DOHH2 (cell line): ENCODE results near the gene AJUBA.

Source experiments
- H3F3A ChIP-seq: fragments of 200-600 bp; sonication (generic), shearing (Covaris generic); 2 replicates; pipeline ENCODE4 v1.6.0; 2016; ENCODE audit warnings: antibody characterized with exemption, mild to moderate bottlenecking; ENCODE audit not compliant: control insufficient read depth, insufficient read depth
- H3K27ac ChIP-seq: fragments of 200-600 bp; sonication (generic); 2 replicates; pipeline ENCODE4 v1.5.1; 2014; ENCODE audit warnings: low read depth, mild to moderate bottlenecking, low read length, moderate library complexity
- H3K27me3 ChIP-seq: fragments of 200-600 bp; sonication (generic); 2 replicates; pipeline ENCODE4 v1.6.1; 2014; ENCODE audit warnings: mild to moderate bottlenecking, low read length, mixed read lengths; ENCODE audit not compliant: control insufficient read depth
- H3K36me3 ChIP-seq: fragments of 200-600 bp; sonication (generic); 2 replicates; pipeline ENCODE4 v1.6.1; 2014; ENCODE audit warnings: mild to moderate bottlenecking, low read length, moderate library complexity, mixed read lengths; ENCODE audit not compliant: control insufficient read depth
- H3K4me1 ChIP-seq: fragments of 200-600 bp; sonication (generic); 2 replicates; pipeline ENCODE4 v1.6.1; 2014; ENCODE audit warnings: mild to moderate bottlenecking, low read length, mixed read lengths; ENCODE audit not compliant: control insufficient read depth
- H3K4me2 ChIP-seq: fragments of 200-600 bp; sonication (generic); 2 replicates; pipeline ENCODE4 v1.6.0; 2014; ENCODE audit warnings: mild to moderate bottlenecking, low read length, moderate library complexity
- H3K4me3 ChIP-seq: fragments of 200-600 bp; sonication (generic); 2 replicates; pipeline ENCODE4 v1.5.1; 2014; ENCODE audit warnings: mild to moderate bottlenecking, low read length, mixed read lengths
- H3K79me2 ChIP-seq: fragments of 200-600 bp; sonication (generic); 2 replicates; pipeline ENCODE4 v1.6.1; 2014; ENCODE audit warnings: mild to moderate bottlenecking, low read length, mixed read lengths; ENCODE audit not compliant: control insufficient read depth
- H3K9me2 ChIP-seq: fragments of 200-600 bp; sonication (generic); replicated peaks from 2 replicates; pipeline ENCODE4 v1.6.1; 2014; ENCODE audit warnings: mild to moderate bottlenecking, low read length, mixed read lengths; ENCODE audit not compliant: control insufficient read depth
- H3K9me3 ChIP-seq: fragments of 200-600 bp; sonication (generic); 2 replicates; pipeline ENCODE4 v1.6.1; 2014; ENCODE audit warnings: antibody characterized with exemption, low read length, mixed read lengths; ENCODE audit not compliant: control insufficient read depth, insufficient read depth
- H4K20me1 ChIP-seq: fragments of 200-600 bp; sonication (generic); 2 replicates; pipeline ENCODE4 v1.6.0; 2014; ENCODE audit warnings: low read depth, mild to moderate bottlenecking, antibody characterized with exemption, low read length, moderate library complexity; ENCODE audit not compliant: control insufficient read depth, insufficient read depth
- CTCF ChIP-seq: fragments of 200-600 bp; sonication (generic); IDR thresholded peaks from one replicate; pipeline ENCODE4 v1.5.1; 2014; ENCODE audit warnings: antibody characterized with exemption, mild to moderate bottlenecking, low read depth, low read length; ENCODE audit not compliant: poor library complexity, severe bottlenecking
- EZH2phosphoT487 ChIP-seq: fragments of 200-600 bp; sonication (generic); IDR thresholded peaks from 2 replicates; pipeline ENCODE4 v1.6.1; 2017; ENCODE audit warnings: borderline replicate concordance, mild to moderate bottlenecking, antibody characterized with exemption, low read length, moderate library complexity, mixed read lengths

Gene AJUBA

GRCh38 chr14:22996768-22997654 is 14.7 kb upstream of the AJUBA start:
- Histone ChIP-seq H3K4me2 (no peak overlapping the region), H3K9me3 (no peaks in the 10 kb centered on the region), H3K4me1 (peaks cover 5% of the 10 kb centered on the region; the same call in 1 of the 2 replicates), H3K4me3 (no peak overlapping the region), H3F3A (peaks cover 4% of the 10 kb centered on the region; the same call in 1 of the 2 replicates), H3K36me3 (peaks cover 8% of the 10 kb centered on the region; the same call in 1 of the 2 replicates), H4K20me1 (no peaks in the 10 kb centered on the region), H3K27ac (no peak overlapping the region), H3K9me2 (no peaks in the 10 kb centered on the region), H3K79me2 (no peaks in the 10 kb centered on the region), H3K27me3 (no peaks in the 10 kb centered on the region)
- TF ChIP-seq CTCF (no peak), EZH2phosphoT487 (no peak)

GRCh38 chr14:22995889-22996625 is 13.7 kb upstream of the AJUBA start:
- H3K27me3 ChIP-seq: no peaks in the 10 kb centered on the region
- H3K4me3 ChIP-seq: no peak overlapping the region
- H3K4me2 ChIP-seq: no peak overlapping the region
- TF ChIP-seq CTCF (no peak), EZH2phosphoT487 (no peak)
- peaks cover 5% of the 10 kb centered on the region; the same call in 1 of the 2 replicates for H3K4me1 ChIP-seq
- peaks cover 8% of the 10 kb centered on the region; the same call in 1 of the 2 replicates for H3K36me3 ChIP-seq
- H3K79me2 ChIP-seq: no peaks in the 10 kb centered on the region
- no peak overlapping the region for H3K27ac ChIP-seq
- no peaks in the 10 kb centered on the region for H3K9me2 ChIP-seq
- no peaks in the 10 kb centered on the region for H4K20me1 ChIP-seq
- H3F3A ChIP-seq: peaks cover 3% of the 10 kb centered on the region; the same call in 1 of the 2 replicates
- H3K9me3 ChIP-seq: no peaks in the 10 kb centered on the region

- Histone ChIP-seq H3K4me2 (no peak overlapping the region), H4K20me1 (no peaks in the 10 kb centered on the region), H3K9me3 (no peaks in the 10 kb centered on the region), H3K4me3 (no peak overlapping the region), H3F3A (no peaks in the 10 kb centered on the region), H3K27me3 (no peaks in the 10 kb centered on the region), H3K79me2 (no peaks in the 10 kb centered on the region), H3K36me3 (peaks cover 9% of the 10 kb centered on the region; the same call in 1 of the 2 replicates), H3K9me2 (no peaks in the 10 kb centered on the region), H3K27ac (no peak overlapping the region), H3K4me1 (peaks cover 5% of the 10 kb centered on the region; the same call in 1 of the 2 replicates)
- TF ChIP-seq CTCF (peak; percentile 71), EZH2phosphoT487 (no peak)
These were observed 12.5 kb upstream of the AJUBA start for GRCh38 chr14:22994762-22995275.
